B cell (primary cell): Measurements from ENCODE around the gene VHLL. TPM values are rescaled to one million over a fixed set of nuclear protein-coding genes. Genes with fewer than 3 reads are reported as not detected.
"Not testable (repeated sequence)": the region's sequence is repeated elsewhere in the genome, so short reads cannot be mapped to it uniquely, and the experiment has no call there.

ENCODE experiments used
- ATAC-seq: fragments of 200-7000 bp; cut with Tn5 transposase; one replicate; pipeline ENCODE4 v1.10.0; 2021; ENCODE audit warnings: low read depth, mild to moderate bottlenecking, moderate number of reproducible peaks, moderate library complexity
- CTCF ChIA-PET: fragments of 350-600 bp; sonication (Branson Sonifier 250); formaldehyde crosslinking; loops from one replicate; lab custom pipeline; 2021; ENCODE audit warnings: antibody characterized with exemption, inconsistent platforms; lab: Charles Lee
- POLR2A ChIA-PET: fragments of 350-600 bp; sonication (Branson Sonifier 250); formaldehyde crosslinking; loops from one replicate; lab custom pipeline; 2021; ENCODE audit warnings: antibody characterized with exemption; lab: Charles Lee
- DNase-seq: peaks from one replicate; pipeline ENCODE4 v3.0.0; 2013
- H2AFZ ChIP-seq: 2 replicates; pipeline ENCODE4 v1.6.1; 2012; ENCODE audit warnings: mild to moderate bottlenecking, low read depth, low read length; ENCODE audit not compliant: insufficient read depth, poor library complexity, severe bottlenecking
- H3K27ac ChIP-seq, 2 donors: 1 replicate in 1 of 2; 2 replicates in 1 of 2; pipeline ENCODE4 v1.5.1; 2012 to 2013; ENCODE audit warnings: low read length in 2 of 2, mild to moderate bottlenecking in 2 of 2, moderate library complexity in 1 of 2
- H3K27me3 ChIP-seq, 4 experiments: fragments of 200-600 bp in 1 of 4; sonication (generic) in 1 of 4; replicated peaks in 1 of 4; 1 replicate in 2 of 4; 2 replicates in 2 of 4; pipeline versions ENCODE4 v1.6.1 to v1.7.0; 2013 to 2016; ENCODE audit warnings: low read length in 3 of 4, mild to moderate bottlenecking in 2 of 4, mixed read lengths in 1 of 4, moderate library complexity in 1 of 4; ENCODE audit not compliant: insufficient read depth in 4 of 4, control insufficient read depth in 3 of 4; ENCODE audit errors: control extremely low read depth in 1 of 4
- H3K36me3 ChIP-seq, 2 experiments: replicated peaks in 1 of 2; 1 replicate in 1 of 2; 2 replicates in 1 of 2; pipeline versions ENCODE4 v1.6.1 to v1.7.1; 2013; ENCODE audit warnings: low read length in 1 of 2; ENCODE audit not compliant: insufficient read depth in 2 of 2, control insufficient read depth in 1 of 2; ENCODE audit errors: control extremely low read depth in 1 of 2, extremely low read depth in 1 of 2
- H3K4me1 ChIP-seq, 2 donors: fragments of 200-600 bp in 1 of 2; sonication (generic) in 1 of 2; 1 replicate in 1 of 2; 2 replicates in 1 of 2; pipeline versions ENCODE4 v1.5.1 to v1.6.1; 2013 to 2017; ENCODE audit warnings: low read length in 2 of 2; ENCODE audit not compliant: control insufficient read depth in 2 of 2, insufficient read depth in 2 of 2
- H3K4me2 ChIP-seq: replicated peaks from 2 replicates; pipeline ENCODE3; 2012; ENCODE audit warnings: mild to moderate bottlenecking, low read depth, low read length; ENCODE audit not compliant: poor library complexity, severe bottlenecking
- H3K4me3 ChIP-seq, 5 experiments: fragments of 200-600 bp in 1 of 5; sonication (generic) in 1 of 5; 1 replicate in 3 of 5; 2 replicates in 2 of 5; pipeline versions ENCODE4 v1.5.1 to v1.7.0; 2011 to 2016; ENCODE audit warnings: low read length in 4 of 5, mild to moderate bottlenecking in 4 of 5, low read depth in 2 of 5, control low read depth in 1 of 5, moderate library complexity in 1 of 5; ENCODE audit not compliant: insufficient read depth in 1 of 5; ENCODE audit errors: control extremely low read depth in 1 of 5, extremely low read depth in 1 of 5
- H3K79me2 ChIP-seq: fragments of 200-600 bp; sonication (generic); one replicate; pipeline ENCODE4 v1.6.0; 2016; ENCODE audit warnings: low read length; ENCODE audit not compliant: control insufficient read depth, insufficient read depth
- H3K9ac ChIP-seq: fragments of 200-600 bp; sonication (generic); 2 replicates; pipeline ENCODE4 v1.6.1; 2017; ENCODE audit warnings: mild to moderate bottlenecking, low read length, moderate library complexity
- H3K9me3 ChIP-seq, 3 donors: one replicate each; pipeline versions ENCODE4 v1.6.1 to v1.7.1; 2013; ENCODE audit warnings: low read length in 2 of 3; ENCODE audit not compliant: control insufficient read depth in 2 of 3, insufficient read depth in 1 of 3; ENCODE audit errors: control extremely low read depth in 1 of 3
- H4K20me1 ChIP-seq: 2 replicates; pipeline ENCODE4 v1.6.0; 2012; ENCODE audit warnings: mild to moderate bottlenecking, low read length; ENCODE audit not compliant: insufficient read depth, control insufficient read depth, poor library complexity, severe bottlenecking
- H3K27ac Mint-ChIP-seq: one replicate; pipeline ENCODE4 v1.8.0; 2021; ENCODE audit warnings: mixed read lengths
- H3K27me3 Mint-ChIP-seq: one replicate; pipeline ENCODE4 v1.8.0; 2021; ENCODE audit warnings: mixed read lengths
- H3K4me1 Mint-ChIP-seq: one replicate; pipeline ENCODE4 v1.8.0; 2021; ENCODE audit warnings: mixed read lengths
- H3K4me3 Mint-ChIP-seq: one replicate; pipeline ENCODE4 v1.8.0; 2021; ENCODE audit warnings: mixed read lengths
- H3K9me3 Mint-ChIP-seq: one replicate; pipeline ENCODE4 v1.8.0; 2022; ENCODE audit warnings: mixed read lengths; ENCODE audit not compliant: insufficient read depth
- CTCF ChIP-seq: fragments of 200-600 bp; IDR thresholded peaks from one replicate; pipeline ENCODE4 v1.8.0; 2022; ENCODE audit warnings: antibody characterized with exemption, mild to moderate bottlenecking
- EZH2 ChIP-seq: IDR thresholded peaks from 2 replicates; pipeline ENCODE4 v1.6.1; 2012; ENCODE audit warnings: borderline replicate concordance, low read depth, mild to moderate bottlenecking, moderate library complexity, low read length; ENCODE audit not compliant: insufficient read depth, poor library complexity, severe bottlenecking
- WGBS: methylation state at CpG from one replicate; pipeline ENCODE4 v1.1.5; 2013; ENCODE audit warnings: missing lambda C conversion rate; ENCODE audit not compliant: insufficient coverage; 5-methylcytosine and 5-hydroxymethylcytosine counted together
- intact Hi-C: fragments of 100-400 bp; cut with micrococcal nuclease; formaldehyde crosslinking; loops from one replicate; pipeline ENCODE4 v1.10.0; 2022
- polyA plus RNA-seq: library from polyadenylated mRNA; depleted of rRNA; stranded (reverse); fragments of >200 nt; gene quantifications from 2 replicates; pipeline ENCODE4 v1.2.3, GENCODE V29; 2012
- total RNA-seq, 2 donors: library from RNA; stranded (reverse); fragments of 120-200 nt in 1 of 2; gene quantifications; 1 replicate in 1 of 2; 2 replicates in 1 of 2; pipeline versions ENCODE4 v1.2.3 to v1.2.4, GENCODE V29; 2013 to 2022

The VHLL gene
- total and polyA plus RNA-seq, 2 donors (not counting 1 experiment from before 2014, with no cell fraction given), result 0.36 TPM; not detected in 1

DNA sequence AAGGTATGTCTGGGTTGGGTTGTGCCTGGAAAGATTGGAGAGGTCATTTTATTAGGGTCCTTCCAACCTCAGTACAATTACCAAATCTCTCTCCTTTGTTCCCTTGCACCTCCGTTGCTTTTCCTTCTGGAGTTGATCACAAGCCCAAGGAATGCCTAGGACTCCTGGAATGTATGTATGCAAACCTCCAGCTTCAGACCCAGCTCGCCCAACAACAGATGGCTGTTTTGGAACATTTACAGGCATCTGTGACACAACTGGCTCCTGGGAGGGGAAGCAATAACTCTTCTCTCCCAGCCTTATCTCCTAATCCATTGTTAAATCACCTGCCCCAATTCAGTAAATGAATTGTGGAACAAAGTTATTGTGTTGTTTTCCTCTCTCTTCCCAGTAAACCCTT, 47.5 kb upstream of the VHLL start:
- intact Hi-C loops, result no loop called here
- H3K27ac Mint-ChIP-seq, result no peak overlapping the region
- Histone ChIP-seq H4K20me1 (no peaks in the 10 kb centered on the region), H3K9ac (no peak overlapping the region), H3K36me3 (no peaks in the 10 kb centered on the region), H3K79me2 (no peaks in the 10 kb centered on the region), H3K9me3 (no peaks in the 10 kb centered on the region), H2AFZ (no peak overlapping the region), H3K4me1 (no peaks in the 10 kb centered on the region), H3K4me3 (no peak overlapping the region), H3K27ac (no peak overlapping the region), H3K4me2 (no peak overlapping the region), H3K27me3 (peaks cover 0 to 17% (median 5%) of the 10 kb centered on the region in 4 experiments)
- DNase-seq, result no peak
- no peaks in the 10 kb centered on the region for H3K9me3 Mint-ChIP-seq
- peaks cover 24% of the 10 kb centered on the region for H3K27me3 Mint-ChIP-seq
- CTCF ChIA-PET, result interaction anchor here (0.6 kb wide), 1 partner anchor 1937 kb away, joined by 3 read pairs; no protein-coding TSS in a partner anchor
- H3K4me1 Mint-ChIP-seq, result no peaks in the 10 kb centered on the region
- POLR2A ChIA-PET, result no interaction called here
- 86% methylated on average over 1 of the region's 2 CpGs for WGBS
- no peak overlapping the region for H3K4me3 Mint-ChIP-seq
- TF ChIP-seq EZH2 (no peak), CTCF (no peak)
- no peak for ATAC-seq

- H4K20me1 ChIP-seq, H2AFZ ChIP-seq, H3K4me3 Mint-ChIP-seq, POLR2A ChIA-PET, intact Hi-C loops, H3K4me1 ChIP-seq, H3K9me3 ChIP-seq, H3K9ac ChIP-seq, ATAC-seq, H3K36me3 ChIP-seq, H3K79me2 ChIP-seq, H3K4me3 ChIP-seq, H3K4me2 ChIP-seq, DNase-seq, H3K27ac Mint-ChIP-seq, H3K9me3 Mint-ChIP-seq, H3K27ac ChIP-seq, H3K4me1 Mint-ChIP-seq: not testable (repeated sequence)
- H3K27me3 ChIP-seq, result peaks cover 0 to 17% (median 5%) of the 10 kb centered on the region in 4 experiments
- H3K27me3 Mint-ChIP-seq, result peaks cover 24% of the 10 kb centered on the region
- CTCF ChIA-PET, result interaction anchor here (1.1 kb wide), 1 partner anchor 40 kb away, joined by 3 read pairs; no protein-coding TSS in a partner anchor
- no CpG with 5 or more reads among the region's 2 CpGs for WGBS
These were observed 46.9 kb upstream of the VHLL start for GRCh38 chr1:156346035-156346434.
